ENCODE results near the gene EVL.

The EVL gene

GRCh38 chr14:100142073-100143040 is 77.1 kb downstream of the EVL start:
- ChIA-PET CTCF (interaction anchor here (3.0 kb wide), 1 partner anchor 13 kb away, joined by 8 read pairs; no protein-coding TSS in a partner anchor), POLR2A (interaction anchor here (0.7 kb wide), 1 partner anchor 187 kb away, joined by 3 read pairs; no protein-coding TSS in a partner anchor)
- DNase-seq (ENCODE audit: extremely low spot score) = no peak
- no peak for TF ChIP-seq FOXK2 (IDR thresholded peaks at IDR 0.05)
- no peak for TF ChIP-seq ELF4 (IDR thresholded peaks at IDR 0.05)
- no peak for TF ChIP-seq FOXA1 (IDR thresholded peaks at IDR 0.05)
- no peak for TF ChIP-seq NFRKB (IDR thresholded peaks at IDR 0.05)
- no peak for TF ChIP-seq SP1 (IDR thresholded peaks at IDR 0.05)
- no peak for TF ChIP-seq HDGF (IDR thresholded peaks at IDR 0.05; ENCODE audit: borderline replicate concordance)

- ChIA-PET CTCF (interaction anchor here (3.0 kb wide), 1 partner anchor 12 kb away, joined by 8 read pairs; no protein-coding TSS in a partner anchor), POLR2A (no interaction called here)
- no peak for TF ChIP-seq ELF4 (IDR thresholded peaks at IDR 0.05)
- no peak for TF ChIP-seq ARNT (IDR thresholded peaks at IDR 0.05)
- TF ChIP-seq FOXK2 (IDR thresholded peaks at IDR 0.05) = no peak
- no peak for TF ChIP-seq PKNOX1 (IDR thresholded peaks at IDR 0.05)
- no peak for TF ChIP-seq LEF1 (IDR thresholded peaks at IDR 0.05; ENCODE audit: borderline replicate concordance)
- TF ChIP-seq FOXA1 (IDR thresholded peaks at IDR 0.05) = no peak
- no peak for TF ChIP-seq CTBP1 (IDR thresholded peaks at IDR 0.05; ENCODE audit: borderline replicate concordance)
- TF ChIP-seq ZNF384 (IDR thresholded peaks at IDR 0.05) = no peak
- TF ChIP-seq NFRKB (IDR thresholded peaks at IDR 0.05) = no peak
- no peak for TF ChIP-seq L3MBTL2 (conservative IDR thresholded peaks at IDR 0.05)
- TF ChIP-seq SP1 (IDR thresholded peaks at IDR 0.05) = no peak
- no peak for TF ChIP-seq HDGF (IDR thresholded peaks at IDR 0.05; ENCODE audit: borderline replicate concordance)
- TF ChIP-seq BHLHE40 (IDR thresholded peaks at IDR 0.05; ENCODE audit: borderline replicate concordance) = no peak
- no peak for TF ChIP-seq TARDBP (IDR thresholded peaks at IDR 0.05)
- TF ChIP-seq SUZ12 (IDR thresholded peaks at IDR 0.05) = no peak
- no peak for TF ChIP-seq FOXM1 (IDR thresholded peaks at IDR 0.05; ENCODE audit: borderline replicate concordance)
- no peak for DNase-seq (ENCODE audit: extremely low spot score)
Measured at GRCh38 chr14:100143523-100143922, 78.3 kb downstream of the EVL start.

- no peak for DNase-seq (ENCODE audit: extremely low spot score)
- ChIA-PET POLR2A (no interaction called here), CTCF (no interaction called here)
- TF ChIP-seq L3MBTL2 (conservative IDR thresholded peaks at IDR 0.05) (no peak), HDGF (IDR thresholded peaks at IDR 0.05; ENCODE audit: borderline replicate concordance) (no peak), NFRKB (IDR thresholded peaks at IDR 0.05) (no peak), SUZ12 (IDR thresholded peaks at IDR 0.05) (no peak), PKNOX1 (IDR thresholded peaks at IDR 0.05) (no peak), FOXK2 (IDR thresholded peaks at IDR 0.05) (no peak), ELF4 (IDR thresholded peaks at IDR 0.05) (no peak), BHLHE40 (IDR thresholded peaks at IDR 0.05; ENCODE audit: borderline replicate concordance) (no peak)
Measured at GRCh38 chr14:100143934-100144333, 78.7 kb downstream of the EVL start.

GRCh38 chr14:100144645-100144995 is 79.4 kb downstream of the EVL start:
- CTCF ChIA-PET = no interaction called here
- DNase-seq (ENCODE audit: extremely low spot score) = no peak
- TF ChIP-seq ZNF384 (IDR thresholded peaks at IDR 0.05) = no peak
- TF ChIP-seq FOXK2 (IDR thresholded peaks at IDR 0.05) = no peak
- TF ChIP-seq ELF4 (IDR thresholded peaks at IDR 0.05) = no peak
- no peak for TF ChIP-seq LEF1 (IDR thresholded peaks at IDR 0.05; ENCODE audit: borderline replicate concordance)
- TF ChIP-seq L3MBTL2 (conservative IDR thresholded peaks at IDR 0.05) = no peak
- no peak for TF ChIP-seq FOXM1 (IDR thresholded peaks at IDR 0.05; ENCODE audit: borderline replicate concordance)
- no peak for TF ChIP-seq SUZ12 (IDR thresholded peaks at IDR 0.05)
- TF ChIP-seq TARDBP (IDR thresholded peaks at IDR 0.05) = no peak
- TF ChIP-seq NFRKB (IDR thresholded peaks at IDR 0.05) = no peak
- TF ChIP-seq HDGF (IDR thresholded peaks at IDR 0.05; ENCODE audit: borderline replicate concordance) = no peak
- POLR2A ChIA-PET = no interaction called here

GRCh38 chr14:100144996-100145646 is 79.9 kb downstream of the EVL start:
- TF ChIP-seq FOXM1 (IDR thresholded peaks at IDR 0.05; ENCODE audit: borderline replicate concordance) = no peak
- TF ChIP-seq BHLHE40 (IDR thresholded peaks at IDR 0.05; ENCODE audit: borderline replicate concordance) = no peak
- no peak for TF ChIP-seq SP1 (IDR thresholded peaks at IDR 0.05)
- TF ChIP-seq FOXK2 (IDR thresholded peaks at IDR 0.05) = no peak
- ChIA-PET POLR2A (no interaction called here), CTCF (no interaction called here)
- no peak for DNase-seq (ENCODE audit: extremely low spot score)

- no peak for DNase-seq (ENCODE audit: extremely low spot score)
- TF ChIP-seq TARDBP (IDR thresholded peaks at IDR 0.05) (no peak), ARNT (IDR thresholded peaks at IDR 0.05) (no peak), HDGF (IDR thresholded peaks at IDR 0.05; ENCODE audit: borderline replicate concordance) (no peak), NFRKB (IDR thresholded peaks at IDR 0.05) (no peak)
- POLR2A ChIA-PET = no interaction called here
- CTCF ChIA-PET = interaction anchor here (1.2 kb wide), 1 partner anchor 100 kb away, joined by 3 read pairs; no protein-coding TSS in a partner anchor
Measured at GRCh38 chr14:100145682-100146464, 80.7 kb downstream of the EVL start.
